BLaER1 (cell line): Measurements from ENCODE around the gene ZMYM4.

Experiments used
- H3K27ac ChIP-seq: shearing (Covaris generic); formaldehyde crosslinking; 2 replicates; pipeline ENCODE4 v1.8.1; 2022
- H3K27me3 ChIP-seq: shearing (Covaris generic); formaldehyde crosslinking; 2 replicates; pipeline ENCODE4 v1.8.1; 2022
- H3K36me3 ChIP-seq: shearing (Covaris generic); formaldehyde crosslinking; 2 replicates; pipeline ENCODE4 v1.8.1; 2022
- H3K4me1 ChIP-seq: shearing (Covaris generic); formaldehyde crosslinking; 2 replicates; pipeline ENCODE4 v1.8.1; 2022
- H3K4me2 ChIP-seq: shearing (Covaris generic); formaldehyde crosslinking; 2 replicates; pipeline ENCODE4 v1.8.1; 2022
- H3K4me3 ChIP-seq: shearing (Covaris generic); formaldehyde crosslinking; 2 replicates; pipeline ENCODE4 v1.8.1; 2022
- H3K9ac ChIP-seq: shearing (Covaris generic); formaldehyde crosslinking; 2 replicates; pipeline ENCODE4 v1.8.1; 2022
- H3K9me3 ChIP-seq: shearing (Covaris generic); formaldehyde crosslinking; 2 replicates; pipeline ENCODE4 v1.8.1; 2022
- H4K20me1 ChIP-seq: shearing (Covaris generic); formaldehyde crosslinking; 2 replicates; pipeline ENCODE4 v1.8.1; 2022
- Cebpa-rat ChIP-seq: shearing (Covaris generic); IDR thresholded peaks from 2 replicates; pipeline ENCODE4 v1.8.1; 2022

Gene ZMYM4

DNA sequence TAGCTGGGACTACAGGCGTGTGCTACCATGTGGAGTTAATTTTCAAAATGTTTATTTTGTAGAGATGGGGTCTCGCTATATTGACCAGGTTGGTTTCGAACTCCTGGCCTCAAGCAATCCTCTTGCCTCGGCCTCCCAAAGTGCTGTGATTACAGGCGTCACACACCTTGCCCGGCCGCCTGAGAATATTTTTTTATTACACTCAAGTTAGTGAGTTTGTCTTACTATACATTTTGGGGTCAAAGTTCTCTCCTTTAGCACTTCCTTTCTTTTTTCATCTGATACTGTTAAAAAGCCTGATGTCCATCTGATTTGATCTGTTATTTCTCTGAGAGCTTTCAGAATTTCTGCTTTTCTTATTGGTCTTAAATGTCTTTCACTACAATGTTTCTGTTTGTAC, 159.9 kb downstream of the ZMYM4 start:
- peaks cover 52% of the 10 kb centered on the region for H3K36me3 ChIP-seq
- H3K27ac ChIP-seq, result no peak overlapping the region
- H3K4me3 ChIP-seq, result no peak overlapping the region
- H3K27me3 ChIP-seq, result no peaks in the 10 kb centered on the region
- H4K20me1 ChIP-seq, result no peaks in the 10 kb centered on the region
- no peak overlapping the region for H3K4me2 ChIP-seq
- H3K9ac ChIP-seq, result no peak overlapping the region
- H3K4me1 ChIP-seq, result no peaks in the 10 kb centered on the region
- no peak for TF ChIP-seq Cebpa-rat
- no peaks in the 10 kb centered on the region for H3K9me3 ChIP-seq

DNA sequence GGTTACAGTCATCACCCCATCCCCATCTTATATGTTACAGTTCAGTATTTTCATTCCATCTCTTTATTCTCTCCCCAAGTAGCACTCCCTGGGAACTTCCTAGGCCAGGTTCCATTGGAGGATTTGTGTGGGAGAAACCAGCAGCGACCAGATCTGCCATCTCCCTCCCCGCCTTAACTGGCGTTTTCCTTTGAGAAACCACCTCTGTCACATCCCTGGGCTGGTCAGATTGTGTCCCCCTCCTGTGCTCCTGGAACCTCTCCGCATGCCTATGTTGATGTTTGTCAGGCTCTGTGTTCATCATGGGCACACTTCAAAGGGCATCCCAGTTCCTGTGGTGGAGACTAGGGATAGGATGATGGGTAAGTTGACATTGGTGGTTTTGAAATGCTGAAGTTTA, 162.3 kb downstream of the ZMYM4 start:
- no peaks in the 10 kb centered on the region for H4K20me1 ChIP-seq
- TF ChIP-seq Cebpa-rat, result no peak
- peaks cover 61% of the 10 kb centered on the region for H3K36me3 ChIP-seq
- no peaks in the 10 kb centered on the region for H3K9me3 ChIP-seq
- H3K9ac ChIP-seq, result no peak overlapping the region
- no peak overlapping the region for H3K4me2 ChIP-seq
- no peaks in the 10 kb centered on the region for H3K27me3 ChIP-seq
- H3K4me3 ChIP-seq, result no peak overlapping the region
- H3K4me1 ChIP-seq, result no peaks in the 10 kb centered on the region
- no peak overlapping the region for H3K27ac ChIP-seq

DNA sequence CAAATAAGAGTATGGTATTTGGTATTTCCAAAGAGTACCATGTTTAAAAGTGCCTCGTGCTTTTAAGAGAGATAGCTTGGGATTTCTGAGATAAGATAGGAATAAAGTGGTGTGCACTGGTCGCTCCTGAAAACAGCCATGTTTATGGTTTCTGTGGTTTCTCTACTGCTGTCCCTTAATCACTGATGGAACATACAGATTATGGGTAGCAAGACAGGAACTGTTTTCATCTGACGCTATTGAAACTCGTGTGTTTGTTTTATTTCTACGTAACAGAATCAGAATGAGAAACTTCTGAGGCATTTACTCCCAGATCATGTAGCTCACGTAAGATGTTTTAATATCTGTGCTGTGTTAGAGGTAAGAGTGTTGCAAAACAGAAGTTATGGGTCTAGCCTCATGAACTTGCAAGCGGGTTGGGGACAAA, 162.7 kb downstream of the ZMYM4 start:
- H3K36me3 ChIP-seq, result peaks cover 65% of the 10 kb centered on the region

DNA sequence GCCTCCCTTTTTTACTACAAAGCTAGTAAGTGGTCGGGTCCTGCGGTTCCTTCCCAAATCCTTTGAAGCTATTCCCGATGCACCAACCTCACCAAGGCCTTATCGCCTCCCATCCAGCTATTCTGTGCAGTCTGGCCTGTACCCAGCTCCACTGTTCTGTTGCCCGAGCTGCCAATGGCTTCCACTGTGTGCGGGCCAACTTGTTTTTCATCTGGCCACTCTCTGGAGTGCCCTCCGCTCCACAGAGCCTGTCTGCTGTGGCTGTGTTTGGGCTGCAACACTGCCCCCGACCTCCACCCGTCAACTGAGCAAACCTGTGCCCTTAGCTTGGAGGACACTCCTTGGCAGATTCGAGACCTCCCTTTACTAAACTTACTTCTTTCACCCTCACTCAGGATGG, 163.7 kb downstream of the ZMYM4 start:
- Histone ChIP-seq H3K27ac (no peak overlapping the region), H3K9me3 (no peaks in the 10 kb centered on the region), H3K4me2 (no peak overlapping the region), H3K36me3 (peaks cover 69% of the 10 kb centered on the region), H3K4me3 (no peak overlapping the region), H3K9ac (no peak overlapping the region), H3K27me3 (no peaks in the 10 kb centered on the region), H3K4me1 (no peaks in the 10 kb centered on the region), H4K20me1 (no peaks in the 10 kb centered on the region)
- no peak for TF ChIP-seq Cebpa-rat

More for the DNA sequence above, 162.7 kb downstream of the ZMYM4 start:
- no peaks in the 10 kb centered on the region for H4K20me1 ChIP-seq
- H3K4me1 ChIP-seq, result no peaks in the 10 kb centered on the region
- H3K27me3 ChIP-seq, result no peaks in the 10 kb centered on the region
- no peaks in the 10 kb centered on the region for H3K9me3 ChIP-seq
- H3K4me3 ChIP-seq, result no peak overlapping the region
- TF ChIP-seq Cebpa-rat, result no peak
- H3K27ac ChIP-seq, result no peak overlapping the region
- no peak overlapping the region for H3K9ac ChIP-seq
- no peak overlapping the region for H3K4me2 ChIP-seq

DNA sequence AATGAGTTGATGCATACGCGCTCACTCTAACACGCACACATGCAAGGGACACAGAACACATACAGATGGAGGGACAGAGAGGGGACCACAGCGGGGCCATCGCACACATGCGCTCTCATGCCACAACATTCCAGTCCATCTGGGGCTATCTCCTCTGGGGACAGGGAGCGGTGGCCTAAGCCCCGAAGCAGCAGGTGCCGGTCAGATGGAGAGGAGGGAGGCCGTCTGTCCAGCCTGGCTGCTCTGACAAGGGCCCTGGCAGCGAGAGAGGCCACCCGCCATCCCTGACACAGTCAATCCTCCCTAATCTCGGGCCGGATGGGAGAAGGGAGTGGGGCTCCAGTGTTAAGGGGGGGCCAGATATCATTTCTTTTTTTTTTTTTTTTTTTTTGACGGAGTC, 165.2 kb downstream of the ZMYM4 start:
- H3K36me3 ChIP-seq, result peaks cover 76% of the 10 kb centered on the region
- no peaks in the 10 kb centered on the region for H3K9me3 ChIP-seq

DNA sequence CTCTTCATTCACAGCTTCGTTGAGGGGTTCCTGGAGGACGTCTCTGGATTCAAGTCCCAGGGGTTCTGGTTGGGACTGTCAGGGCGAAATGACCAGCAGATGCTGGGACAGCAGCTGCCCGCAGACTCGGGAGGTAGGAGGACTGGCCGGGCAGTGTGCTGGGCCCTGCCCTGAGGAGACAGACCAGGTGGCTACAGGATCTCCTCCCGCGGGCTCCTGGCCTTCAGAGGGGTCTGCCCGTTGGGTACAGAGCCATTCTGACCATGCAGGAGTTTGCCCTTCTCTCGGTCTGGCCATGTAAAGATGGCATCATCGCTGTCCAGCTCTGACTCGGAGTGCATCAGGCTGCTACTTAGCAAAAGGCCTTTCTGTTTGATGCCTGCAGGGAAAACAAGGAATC, 166.2 kb downstream of the ZMYM4 start:
- no peaks in the 10 kb centered on the region for H3K27me3 ChIP-seq
- H3K4me1 ChIP-seq, result no peaks in the 10 kb centered on the region
- H3K36me3 ChIP-seq, result peaks cover 81% of the 10 kb centered on the region
- H4K20me1 ChIP-seq, result no peaks in the 10 kb centered on the region
- no peak overlapping the region for H3K4me3 ChIP-seq
- TF ChIP-seq Cebpa-rat, result no peak
- no peak overlapping the region for H3K4me2 ChIP-seq
- no peaks in the 10 kb centered on the region for H3K9me3 ChIP-seq
- no peak overlapping the region for H3K27ac ChIP-seq
- H3K9ac ChIP-seq, result no peak overlapping the region

More for the DNA sequence above, 165.2 kb downstream of the ZMYM4 start:
- H3K27me3 ChIP-seq, result no peaks in the 10 kb centered on the region
- no peaks in the 10 kb centered on the region for H3K4me1 ChIP-seq
- H3K9ac ChIP-seq, result no peak overlapping the region
- H3K4me2 ChIP-seq, result no peak overlapping the region
- TF ChIP-seq Cebpa-rat, result no peak
- no peak overlapping the region for H3K4me3 ChIP-seq
- no peak overlapping the region for H3K27ac ChIP-seq
- no peaks in the 10 kb centered on the region for H4K20me1 ChIP-seq

DNA sequence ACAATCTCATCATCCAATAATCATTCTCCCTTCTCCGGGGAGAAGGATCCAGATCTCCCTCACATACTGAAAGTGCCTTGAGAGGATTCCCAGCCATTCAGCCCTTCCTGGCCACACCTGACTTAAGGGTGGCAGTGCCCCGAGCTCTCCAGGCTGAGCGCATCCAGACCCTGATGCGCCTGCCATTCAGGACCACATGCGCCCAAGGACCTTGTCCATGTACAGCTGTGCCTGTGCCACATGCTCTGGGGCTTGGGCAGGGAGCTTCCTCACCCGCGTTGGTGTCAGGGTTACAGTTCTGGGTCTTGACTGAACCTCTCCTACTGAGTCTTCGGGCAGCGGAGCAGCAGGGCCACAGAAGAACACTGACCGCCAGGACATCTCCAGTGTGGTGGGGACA, 167.6 kb downstream of the ZMYM4 start:
- H3K4me3 ChIP-seq, result no peak overlapping the region
- no peak for TF ChIP-seq Cebpa-rat
- H3K36me3 ChIP-seq, result peaks cover 89% of the 10 kb centered on the region
- no peaks in the 10 kb centered on the region for H3K9me3 ChIP-seq
- no peak overlapping the region for H3K9ac ChIP-seq
- H3K4me1 ChIP-seq, result no peaks in the 10 kb centered on the region
- H3K27me3 ChIP-seq, result no peaks in the 10 kb centered on the region
- H4K20me1 ChIP-seq, result no peaks in the 10 kb centered on the region
- H3K27ac ChIP-seq, result no peak overlapping the region
- no peak overlapping the region for H3K4me2 ChIP-seq

DNA sequence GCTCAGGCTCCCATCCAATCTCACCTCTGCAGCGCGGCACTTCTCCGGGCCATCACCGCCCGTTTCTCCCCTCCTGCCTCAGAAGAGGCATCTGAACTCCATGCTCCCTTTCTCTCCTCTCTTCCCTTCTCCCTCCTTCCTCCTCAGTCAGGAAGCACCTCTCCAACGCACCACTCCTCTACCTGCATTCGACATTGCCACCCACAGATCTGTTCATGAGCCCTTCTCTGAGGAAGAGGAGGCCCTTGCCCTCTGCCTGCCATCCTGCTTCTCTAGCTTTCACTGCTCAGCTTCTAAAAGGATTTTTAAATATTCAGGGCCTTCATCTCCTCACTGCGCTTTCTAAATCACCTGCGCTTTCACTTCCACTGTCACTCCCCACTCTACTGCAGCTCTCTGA, 168.7 kb downstream of the ZMYM4 start:
- Histone ChIP-seq H3K4me3 (no peak overlapping the region), H3K36me3 (peaks cover 87% of the 10 kb centered on the region)

DNA sequence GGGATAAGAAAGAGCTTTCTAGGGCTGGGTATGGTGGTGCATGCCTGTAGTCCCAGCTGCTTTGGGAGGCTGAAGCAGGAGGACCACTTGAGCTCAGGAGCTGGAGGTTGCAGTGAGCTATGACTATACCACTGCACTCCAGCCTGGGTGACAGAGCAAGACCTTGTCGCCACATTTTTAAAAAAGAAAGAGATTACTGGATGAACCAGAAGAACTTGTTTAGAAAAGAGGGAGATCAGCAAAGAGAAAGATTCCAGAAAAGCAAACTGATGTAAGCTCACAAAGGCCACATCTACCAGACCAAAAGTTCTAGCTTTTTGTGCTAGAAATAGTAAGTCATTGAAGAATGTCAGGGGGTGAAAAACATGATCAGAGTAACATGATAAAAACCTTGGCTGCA, 171.1 kb downstream of the ZMYM4 start:
- Histone ChIP-seq H3K36me3 (peaks cover 90% of the 10 kb centered on the region), H4K20me1 (no peaks in the 10 kb centered on the region), H3K4me1 (no peaks in the 10 kb centered on the region), H3K4me3 (no peak overlapping the region), H3K9me3 (no peaks in the 10 kb centered on the region), H3K27me3 (no peaks in the 10 kb centered on the region), H3K9ac (no peak overlapping the region), H3K4me2 (no peak overlapping the region), H3K27ac (no peak overlapping the region)
- TF ChIP-seq Cebpa-rat, result no peak

More for the DNA sequence above, 168.7 kb downstream of the ZMYM4 start:
- Histone ChIP-seq H3K4me2 (no peak overlapping the region), H4K20me1 (no peaks in the 10 kb centered on the region), H3K27ac (no peak overlapping the region), H3K27me3 (no peaks in the 10 kb centered on the region), H3K4me1 (no peaks in the 10 kb centered on the region), H3K9me3 (no peaks in the 10 kb centered on the region), H3K9ac (no peak overlapping the region)
- TF ChIP-seq Cebpa-rat, result no peak

DNA sequence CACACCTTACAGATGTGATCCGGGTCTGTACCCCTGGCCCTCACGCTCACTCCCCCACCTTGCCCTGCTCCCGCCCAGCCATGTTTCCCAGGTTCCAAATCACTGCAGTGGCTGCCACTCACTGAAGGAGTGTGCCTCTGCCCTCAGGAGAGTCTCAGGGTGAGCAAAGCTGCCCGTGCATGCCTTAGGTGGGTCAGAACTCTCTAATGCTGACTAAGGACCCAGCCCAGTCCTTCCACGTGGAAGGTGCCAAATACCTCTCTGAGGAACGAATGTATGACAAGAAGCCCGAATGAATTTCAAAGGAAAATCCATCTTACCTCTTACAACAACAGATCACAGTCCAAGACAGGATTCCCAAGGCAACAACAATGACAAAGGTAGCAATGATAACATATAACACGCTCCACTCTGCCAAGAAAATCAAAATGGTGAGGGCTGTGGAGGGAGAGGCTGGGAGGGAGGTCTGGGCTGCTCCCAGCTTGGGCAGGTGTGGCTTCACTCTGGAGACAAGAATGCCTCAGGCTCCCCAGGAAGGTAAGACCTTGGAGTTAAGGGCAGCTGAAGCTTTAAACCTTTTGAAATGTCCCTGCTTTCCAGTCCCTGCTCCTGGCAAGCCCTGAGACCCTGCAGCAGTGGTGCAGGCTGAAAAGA, 173.5 kb downstream of the ZMYM4 start:
- Histone ChIP-seq H3K36me3 (peaks cover 88% of the 10 kb centered on the region), H3K4me3 (no peak overlapping the region), H4K20me1 (no peaks in the 10 kb centered on the region), H3K4me1 (no peaks in the 10 kb centered on the region), H3K27ac (no peak overlapping the region), H3K9me3 (no peaks in the 10 kb centered on the region), H3K27me3 (no peaks in the 10 kb centered on the region), H3K4me2 (no peak overlapping the region), H3K9ac (no peak overlapping the region)
- TF ChIP-seq Cebpa-rat, result no peak

DNA sequence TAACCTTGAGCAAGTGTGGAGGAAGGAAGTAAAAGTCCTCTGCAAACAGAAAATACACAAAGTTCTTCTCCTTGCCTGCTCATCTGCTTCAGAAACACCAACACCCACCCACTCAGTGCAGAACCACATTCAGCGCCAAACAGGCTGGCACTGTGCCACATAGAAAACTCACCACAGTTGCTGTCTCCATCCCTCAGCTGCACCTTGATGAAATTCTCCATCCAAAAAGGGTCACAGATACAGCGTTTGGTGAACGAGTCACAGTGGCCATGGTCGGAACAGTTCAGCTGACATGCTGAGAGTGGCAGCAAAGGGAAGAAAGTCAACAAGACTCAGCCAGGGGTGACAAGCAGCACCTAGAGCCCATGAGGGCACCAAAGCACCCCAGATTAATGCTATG, 174.2 kb downstream of the ZMYM4 start:
- TF ChIP-seq Cebpa-rat, result no peak
- no peaks in the 10 kb centered on the region for H4K20me1 ChIP-seq
- no peak overlapping the region for H3K4me2 ChIP-seq
- H3K4me3 ChIP-seq, result no peak overlapping the region
- no peaks in the 10 kb centered on the region for H3K9me3 ChIP-seq
- H3K4me1 ChIP-seq, result no peaks in the 10 kb centered on the region
- no peaks in the 10 kb centered on the region for H3K27me3 ChIP-seq
- H3K27ac ChIP-seq, result no peak overlapping the region
- H3K9ac ChIP-seq, result no peak overlapping the region; the same call in 1 of the 2 replicates
- H3K36me3 ChIP-seq, result peaks cover 88% of the 10 kb centered on the region
